H9 (cell line): ENCODE measurements around the gene NME5. TPM values are rescaled to one million over a fixed set of nuclear protein-coding genes. Genes with fewer than 3 reads are reported as not detected.

ENCODE experiments used
- DNase-seq: peaks from one replicate; pipeline ENCODE4 v3.0.0-alpha.2; 2017
- H2AFZ ChIP-seq: one replicate; pipeline ENCODE4 v1.6.1; 2013; ENCODE audit warnings: mild to moderate bottlenecking, low read length, control low read depth, moderate library complexity
- H2AK5ac ChIP-seq: 2 replicates; pipeline ENCODE4 v1.6.1; 2013; ENCODE audit warnings: low read length, control low read depth, mixed read lengths; ENCODE audit not compliant: insufficient read length
- H2BK120ac ChIP-seq: one replicate; pipeline ENCODE4 v1.6.1; 2013; ENCODE audit warnings: low read depth, mild to moderate bottlenecking, low read length, control low read depth, inconsistent platforms; ENCODE audit not compliant: poor library complexity, severe bottlenecking
- H2BK12ac ChIP-seq: 2 replicates; pipeline ENCODE4 v1.6.1; 2013; ENCODE audit warnings: low read length, control low read depth, mixed read lengths, low read depth; ENCODE audit not compliant: insufficient read length
- H2BK15ac ChIP-seq: 2 replicates; pipeline ENCODE4 v1.6.1; 2013; ENCODE audit warnings: low read depth, low read length, control low read depth
- H2BK20ac ChIP-seq: one replicate; pipeline ENCODE4 v1.6.1; 2013; ENCODE audit warnings: low read depth, mild to moderate bottlenecking, low read length, control low read depth, inconsistent platforms; ENCODE audit not compliant: poor library complexity, severe bottlenecking
- H2BK5ac ChIP-seq: 2 replicates; pipeline ENCODE4 v1.6.1; 2013; ENCODE audit warnings: low read length, control low read depth, mixed read lengths; ENCODE audit not compliant: insufficient read length
- H3K14ac ChIP-seq: 2 replicates; pipeline ENCODE4 v1.6.1; 2013; ENCODE audit warnings: low read length, control low read depth; ENCODE audit not compliant: insufficient read depth
- H3K18ac ChIP-seq: 2 replicates; pipeline ENCODE4 v1.6.1; 2013; ENCODE audit warnings: low read depth, mild to moderate bottlenecking, mixed read lengths, low read length, control low read depth; ENCODE audit not compliant: insufficient read length
- H3K23ac ChIP-seq: 2 replicates; pipeline ENCODE4 v1.6.1; 2013; ENCODE audit warnings: low read length, control low read depth, mixed read lengths, low read depth; ENCODE audit not compliant: insufficient read length
- H3K23me2 ChIP-seq: 2 replicates; pipeline ENCODE4 v1.6.1; 2013; ENCODE audit warnings: low read depth, mild to moderate bottlenecking, mixed read lengths, low read length, control low read depth; ENCODE audit not compliant: insufficient read length, poor library complexity, severe bottlenecking
- H3K27ac ChIP-seq: 2 replicates; pipeline ENCODE4 v1.5.1; 2013; ENCODE audit warnings: low read length, control low read depth, mixed read lengths, low read depth; ENCODE audit not compliant: insufficient read length
- H3K27me3 ChIP-seq: 2 replicates; pipeline ENCODE4 v1.6.1; 2013; ENCODE audit warnings: low read length, control low read depth, inconsistent platforms; ENCODE audit not compliant: insufficient read depth
- H3K4ac ChIP-seq: 2 replicates; pipeline ENCODE4 v1.6.1; 2013; ENCODE audit warnings: low read depth, mild to moderate bottlenecking, control low read depth, inconsistent platforms, low read length, moderate library complexity
- H3K4me1 ChIP-seq: 2 replicates; pipeline ENCODE4 v1.6.1; 2013; ENCODE audit warnings: low read length, control low read depth, inconsistent platforms; ENCODE audit not compliant: insufficient read depth
- H3K4me2 ChIP-seq: 2 replicates; pipeline ENCODE4 v1.6.1; 2013; ENCODE audit warnings: low read length, control low read depth, mixed read lengths; ENCODE audit not compliant: insufficient read length, insufficient read depth
- H3K56ac ChIP-seq: 2 replicates; pipeline ENCODE4 v1.6.1; 2013; ENCODE audit warnings: low read depth, mild to moderate bottlenecking, mixed read lengths, low read length, control low read depth; ENCODE audit not compliant: insufficient read length
- H3K79me1 ChIP-seq: 2 replicates; pipeline ENCODE4 v1.6.1; 2013; ENCODE audit warnings: low read depth, mild to moderate bottlenecking, moderate library complexity, low read length, control low read depth, inconsistent platforms; ENCODE audit not compliant: insufficient read depth, poor library complexity, severe bottlenecking
- H3K79me2 ChIP-seq: 2 replicates; pipeline ENCODE4 v1.6.1; 2013; ENCODE audit warnings: low read length, control low read depth, inconsistent platforms; ENCODE audit not compliant: insufficient read depth
- H3K9ac ChIP-seq: 2 replicates; pipeline ENCODE4 v1.6.1; 2013; ENCODE audit warnings: low read length, control low read depth, mixed read lengths; ENCODE audit not compliant: insufficient read length; ENCODE audit errors: extremely low read depth
- H3K9me3 ChIP-seq: one replicate; pipeline ENCODE4 v1.6.1; 2013; ENCODE audit warnings: low read depth, low read length, inconsistent platforms; ENCODE audit not compliant: control insufficient read depth
- H3T11ph ChIP-seq: one replicate; pipeline ENCODE4 v1.6.1; 2013; ENCODE audit warnings: mild to moderate bottlenecking, low read length, control low read depth, inconsistent platforms
- H4K20me1 ChIP-seq: one replicate; pipeline ENCODE4 v1.6.1; 2013; ENCODE audit not compliant: control insufficient read depth, insufficient read length, insufficient read depth
- H4K5ac ChIP-seq: 2 replicates; pipeline ENCODE4 v1.6.1; 2013; ENCODE audit warnings: low read depth, mild to moderate bottlenecking, mixed read lengths, low read length, control low read depth; ENCODE audit not compliant: insufficient read length
- H4K8ac ChIP-seq: replicated peaks from 2 replicates; pipeline ENCODE4 v1.6.1; 2013; ENCODE audit warnings: low read length, control low read depth, mixed read lengths, low read depth; ENCODE audit not compliant: insufficient read length
- H4K91ac ChIP-seq: 2 replicates; pipeline ENCODE4 v1.6.1; 2013; ENCODE audit warnings: low read depth, mild to moderate bottlenecking, moderate library complexity, mixed read lengths, low read length, control low read depth; ENCODE audit not compliant: insufficient read length
- H3K27ac Mint-ChIP-seq, 3 experiments: 2 replicates in 2 of 3; 3 replicates in 1 of 3; pipeline ENCODE4 v1.8.0; 2020 to 2021; ENCODE audit warnings: mixed read lengths in 3 of 3, mild to moderate bottlenecking in 1 of 3, moderate library complexity in 1 of 3
- H3K27me3 Mint-ChIP-seq: 2 replicates; pipeline ENCODE4 v1.8.0; 2021; ENCODE audit warnings: low read depth, mild to moderate bottlenecking, moderate library complexity, mixed read lengths
- H3K36me3 Mint-ChIP-seq, 3 experiments: 2 replicates in 2 of 3; 3 replicates in 1 of 3; pipeline ENCODE4 v1.8.0; 2020 to 2021; ENCODE audit warnings: low read depth in 3 of 3, mixed read lengths in 3 of 3; ENCODE audit not compliant: insufficient read depth in 1 of 3
- H3K4me1 Mint-ChIP-seq, 2 experiments: 2 replicates each; pipeline ENCODE4 v1.8.0; 2020; ENCODE audit warnings: mixed read lengths in 2 of 2
- H3K4me3 Mint-ChIP-seq, 2 experiments: 2 replicates in 1 of 2; 3 replicates in 1 of 2; pipeline ENCODE4 v1.8.0; 2020 to 2021; ENCODE audit warnings: mild to moderate bottlenecking in 2 of 2, mixed read lengths in 2 of 2, moderate library complexity in 1 of 2
- H3K9me3 Mint-ChIP-seq, 2 experiments: 2 replicates in 1 of 2; 3 replicates in 1 of 2; pipeline ENCODE4 v1.8.0; 2020; ENCODE audit warnings: mild to moderate bottlenecking in 2 of 2, mixed read lengths in 2 of 2, moderate library complexity in 1 of 2
- CTCF ChIP-seq: fragments of 200-600 bp; sonication (generic); conservative IDR thresholded peaks from 3 replicates; pipeline ENCODE4 v1.8.0; 2021; ENCODE audit warnings: antibody characterized with exemption, mild to moderate bottlenecking
- WGBS: extraction: QIAGEN DNeasy Blood & Tissue Kit; methylation state at CpG from one replicate; pipeline ENCODE4 v1.1.7; 2013; ENCODE audit warnings: missing lambda C conversion rate, low lambda C conversion rate, mixed read lengths; ENCODE audit not compliant: insufficient read length; ENCODE audit errors: extremely low coverage; 5-methylcytosine and 5-hydroxymethylcytosine counted together
- total RNA-seq: library from RNA; stranded (reverse); gene quantifications from 2 replicates; pipeline ENCODE4 v1.2.1, GENCODE V29; 2021

Gene NME5
- total RNA-seq, 1 experiment from 2014 or later: 0.96 TPM

- no peak for TF ChIP-seq CTCF
- H3K36me3 Mint-ChIP-seq: no peaks in the 10 kb centered on the region
- Histone ChIP-seq H2BK120ac (no peak overlapping the region), H2AK5ac (no peak overlapping the region), H4K8ac (no peak overlapping the region), H2BK5ac (no peak overlapping the region), H2BK12ac (no peak overlapping the region), H2AFZ (no peak overlapping the region), H3K79me1 (no peaks in the 10 kb centered on the region), H3K4me2 (no peak overlapping the region), H3K27ac (no peak overlapping the region), H3K4ac (no peak overlapping the region), H2BK15ac (no peak overlapping the region), H4K91ac (no peak overlapping the region), H3K23ac (no peak overlapping the region), H3K23me2 (peaks cover 5% of the 10 kb centered on the region), H3K9ac (no peak overlapping the region), H3K9me3 (no peaks in the 10 kb centered on the region), H3K56ac (no peak overlapping the region), H2BK20ac (no peak overlapping the region), H3K18ac (no peak overlapping the region), H4K5ac (no peak overlapping the region), H3K14ac (no peak overlapping the region), H4K20me1 (no peaks in the 10 kb centered on the region), H3K4me1 (no peaks in the 10 kb centered on the region), H3T11ph (no peak overlapping the region), H3K79me2 (no peaks in the 10 kb centered on the region), H3K27me3 (no peaks in the 10 kb centered on the region; the same call in 1 of the 2 replicates)
- H3K9me3 Mint-ChIP-seq: 0 out of 5 replicates have a peak, but pooled peaks cover 0 to 3% of the 10 kb centered on the region in 2 experiments
- H3K27ac Mint-ChIP-seq: no peak overlapping the region
- H3K27me3 Mint-ChIP-seq: peaks cover 6% of the 10 kb centered on the region
- DNase-seq: no peak
- H3K4me3 Mint-ChIP-seq: no peak overlapping the region
- H3K4me1 Mint-ChIP-seq: peaks cover 6% of the 10 kb centered on the region in 2 experiments
- no CpG with 5 or more reads among the region's 1 CpG for WGBS
These were observed 2.5 kb upstream of the NME5 start for GRCh38 chr5:138141734-138142133.
